ENCODE data around the gene PAH. TPM values are rescaled to one million over a fixed set of nuclear protein-coding genes. Genes with fewer than 3 reads are reported as not detected.

PAH gene
- polyA plus RNA-seq, 1 of the 3 experiments (the other 2 are of a cell fraction), result not detected

DNA sequence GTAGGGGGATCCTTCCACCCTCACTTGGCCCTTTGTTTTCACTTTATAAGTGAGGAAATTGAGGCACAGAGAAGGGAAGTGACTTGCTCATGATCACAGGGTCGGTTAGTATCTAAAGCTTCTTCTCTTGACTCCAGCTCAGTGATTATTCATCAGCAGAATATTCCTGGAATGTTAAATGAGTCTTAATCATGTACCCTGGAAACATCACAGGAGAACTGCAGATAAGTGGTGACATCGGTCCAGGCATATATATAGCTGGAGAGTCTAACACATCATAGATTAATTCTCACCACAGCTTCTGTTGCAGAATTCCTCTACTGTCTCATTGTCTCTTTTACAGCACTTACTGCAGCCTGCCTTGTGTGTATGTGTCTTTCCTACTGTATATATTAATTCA is 69.9 kb downstream of the PAH start:
- no peak overlapping the region for H3K4me2 ChIP-seq
- TF ChIP-seq GABPA (IDR thresholded peaks at IDR 0.05; ENCODE audit: low read depth) (no peak), RFX5 (IDR thresholded peaks at IDR 0.05; ENCODE audit: low read length) (no peak), SMC3 (IDR thresholded peaks at IDR 0.05; ENCODE audit: low read depth, low read length) (no peak), FOSL2 (IDR thresholded peaks at IDR 0.05; ENCODE audit: borderline replicate concordance, low read depth) (no peak), MEF2A (IDR thresholded peaks at IDR 0.05; ENCODE audit: borderline replicate concordance, low read depth) (no peak), RAD21 (IDR thresholded peaks at IDR 0.05; ENCODE audit: low read length) (no peak), USF2 (IDR thresholded peaks at IDR 0.05; ENCODE audit: borderline replicate concordance, low read depth, low read length) (no peak), MAX (IDR thresholded peaks at IDR 0.05; ENCODE audit: low read depth) (no peak), RCOR1 (IDR thresholded peaks at IDR 0.05; ENCODE audit: low read length) (no peak), YY1 (IDR thresholded peaks at IDR 0.05; ENCODE audit: low read depth) (no peak)
- TF ChIP-seq, protein P1, sequence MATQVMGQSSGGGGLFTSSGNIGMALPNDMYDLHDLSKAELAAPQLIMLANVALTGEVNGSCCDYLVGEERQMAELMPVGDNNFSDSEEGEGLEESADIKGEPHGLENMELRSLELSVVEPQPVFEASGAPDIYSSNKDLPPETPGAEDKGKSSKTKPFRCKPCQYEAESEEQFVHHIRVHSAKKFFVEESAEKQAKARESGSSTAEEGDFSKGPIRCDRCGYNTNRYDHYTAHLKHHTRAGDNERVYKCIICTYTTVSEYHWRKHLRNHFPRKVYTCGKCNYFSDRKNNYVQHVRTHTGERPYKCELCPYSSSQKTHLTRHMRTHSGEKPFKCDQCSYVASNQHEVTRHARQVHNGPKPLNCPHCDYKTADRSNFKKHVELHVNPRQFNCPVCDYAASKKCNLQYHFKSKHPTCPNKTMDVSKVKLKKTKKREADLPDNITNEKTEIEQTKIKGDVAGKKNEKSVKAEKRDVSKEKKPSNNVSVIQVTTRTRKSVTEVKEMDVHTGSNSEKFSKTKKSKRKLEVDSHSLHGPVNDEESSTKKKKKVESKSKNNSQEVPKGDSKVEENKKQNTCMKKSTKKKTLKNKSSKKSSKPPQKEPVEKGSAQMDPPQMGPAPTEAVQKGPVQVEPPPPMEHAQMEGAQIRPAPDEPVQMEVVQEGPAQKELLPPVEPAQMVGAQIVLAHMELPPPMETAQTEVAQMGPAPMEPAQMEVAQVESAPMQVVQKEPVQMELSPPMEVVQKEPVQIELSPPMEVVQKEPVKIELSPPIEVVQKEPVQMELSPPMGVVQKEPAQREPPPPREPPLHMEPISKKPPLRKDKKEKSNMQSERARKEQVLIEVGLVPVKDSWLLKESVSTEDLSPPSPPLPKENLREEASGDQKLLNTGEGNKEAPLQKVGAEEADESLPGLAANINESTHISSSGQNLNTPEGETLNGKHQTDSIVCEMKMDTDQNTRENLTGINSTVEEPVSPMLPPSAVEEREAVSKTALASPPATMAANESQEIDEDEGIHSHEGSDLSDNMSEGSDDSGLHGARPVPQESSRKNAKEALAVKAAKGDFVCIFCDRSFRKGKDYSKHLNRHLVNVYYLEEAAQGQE (IDR thresholded peaks at IDR 0.05; ENCODE audit: low read depth, low read length), result no peak
- H4K20me1 ChIP-seq (ENCODE audit: insufficient read depth), result no peaks in the 10 kb centered on the region
- ChIA-PET CTCF (no interaction called here), POLR2A (no interaction called here)
- H3K9me3 ChIP-seq, result no peaks in the 10 kb centered on the region
- 0% methylated on average over 2 of the region's 2 CpGs for WGBS (ENCODE audit: low lambda C conversion rate)
- no peak overlapping the region for H3K9ac ChIP-seq
- DNase-seq, result no peak
- H3K27ac ChIP-seq (ENCODE audit: low read depth in 2 of 2, low read length in 1 of 2), result no peak overlapping the region
- H3K36me3 ChIP-seq (replicated peaks in 1 of 2; ENCODE audit: control insufficient read depth in 1 of 2, insufficient read depth in 2 of 2, low read length in 1 of 2), result no peaks in the 10 kb centered on the region
- no peak overlapping the region for H3K4me3 ChIP-seq (ENCODE audit: low read depth in 2 of 2, low read length in 1 of 2)
- no peaks in the 10 kb centered on the region for H3K9me2 ChIP-seq
- no peaks in the 10 kb centered on the region for H3K4me1 ChIP-seq (ENCODE audit: control insufficient read depth in 1 of 2, insufficient read depth in 2 of 2, low read depth in 1 of 2, low read length in 1 of 2)
- H3K79me2 ChIP-seq (ENCODE audit: insufficient read depth), result no peaks in the 10 kb centered on the region
- H2AFZ ChIP-seq (ENCODE audit: low read depth), result no peak overlapping the region
- no peaks in the 10 kb centered on the region for H3F3A ChIP-seq (replicated peaks; ENCODE audit: insufficient read depth)
- no peaks in the 10 kb centered on the region for H3K27me3 ChIP-seq (ENCODE audit: insufficient read depth)

- WGBS (ENCODE audit: low lambda C conversion rate), result 49% methylated on average over 10 of the region's 10 CpGs
These were observed 83.2 kb downstream of the PAH start for GRCh38 chr12:102833687-102834441.

More at GRCh38 chr12:102833687-102834441, 83.2 kb downstream of the PAH start:
- no peak overlapping the region for H3K9ac ChIP-seq
- H3K4me1 ChIP-seq (ENCODE audit: control insufficient read depth in 1 of 2, insufficient read depth in 2 of 2, low read depth in 1 of 2, low read length in 1 of 2), result no peaks in the 10 kb centered on the region
- no peaks in the 10 kb centered on the region; the same call in 1 of the 2 replicates for H3K9me2 ChIP-seq
- no peaks in the 10 kb centered on the region for H3F3A ChIP-seq (replicated peaks; ENCODE audit: insufficient read depth)
- ChIA-PET CTCF (interaction anchor here (1.2 kb wide), 1 partner anchor 17 kb away, joined by 3 read pairs; no protein-coding TSS in a partner anchor), POLR2A (no interaction called here)
- no peak overlapping the region for H3K4me2 ChIP-seq
- H4K20me1 ChIP-seq (ENCODE audit: insufficient read depth), result no peaks in the 10 kb centered on the region
- no peaks in the 10 kb centered on the region for H3K9me3 ChIP-seq
- no peaks in the 10 kb centered on the region for H3K27me3 ChIP-seq (ENCODE audit: insufficient read depth)
- H3K36me3 ChIP-seq (replicated peaks in 1 of 2; ENCODE audit: control insufficient read depth in 1 of 2, insufficient read depth in 2 of 2, low read length in 1 of 2), result no peaks in the 10 kb centered on the region
- TF ChIP-seq CTCF (IDR thresholded peaks at IDR 0.05) (no peak), RXRA (IDR thresholded peaks at IDR 0.05; ENCODE audit: borderline replicate concordance, low read depth) (no peak), PBX3 (IDR thresholded peaks at IDR 0.05) (no peak), FOSL2 (IDR thresholded peaks at IDR 0.05; ENCODE audit: borderline replicate concordance, low read depth) (no peak)
- TF ChIP-seq, protein P1 (IDR thresholded peaks at IDR 0.05; ENCODE audit: low read depth, low read length), result peak; percentile 93
- H3K79me2 ChIP-seq (ENCODE audit: insufficient read depth), result no peaks in the 10 kb centered on the region
- no peak overlapping the region for H3K4me3 ChIP-seq (ENCODE audit: low read depth in 2 of 2, low read length in 1 of 2)
- DNase-seq, result no peak
- no peak overlapping the region for H3K27ac ChIP-seq (ENCODE audit: low read depth in 2 of 2, low read length in 1 of 2)
- H2AFZ ChIP-seq (ENCODE audit: low read depth), result no peak overlapping the region

Measured in SK-N-SH (cell line).